ENCODE results near the gene NELFCD. TPM values are rescaled to one million over a fixed set of nuclear protein-coding genes. Genes with fewer than 3 reads are reported as not detected.

NELFCD gene
- total and polyA plus RNA-seq, 10 of the 15 experiments (the other 5 are each of a cell fraction or from before 2014, with no cell fraction given), result 8.9 to 109 (median 82.9) TPM

DNA sequence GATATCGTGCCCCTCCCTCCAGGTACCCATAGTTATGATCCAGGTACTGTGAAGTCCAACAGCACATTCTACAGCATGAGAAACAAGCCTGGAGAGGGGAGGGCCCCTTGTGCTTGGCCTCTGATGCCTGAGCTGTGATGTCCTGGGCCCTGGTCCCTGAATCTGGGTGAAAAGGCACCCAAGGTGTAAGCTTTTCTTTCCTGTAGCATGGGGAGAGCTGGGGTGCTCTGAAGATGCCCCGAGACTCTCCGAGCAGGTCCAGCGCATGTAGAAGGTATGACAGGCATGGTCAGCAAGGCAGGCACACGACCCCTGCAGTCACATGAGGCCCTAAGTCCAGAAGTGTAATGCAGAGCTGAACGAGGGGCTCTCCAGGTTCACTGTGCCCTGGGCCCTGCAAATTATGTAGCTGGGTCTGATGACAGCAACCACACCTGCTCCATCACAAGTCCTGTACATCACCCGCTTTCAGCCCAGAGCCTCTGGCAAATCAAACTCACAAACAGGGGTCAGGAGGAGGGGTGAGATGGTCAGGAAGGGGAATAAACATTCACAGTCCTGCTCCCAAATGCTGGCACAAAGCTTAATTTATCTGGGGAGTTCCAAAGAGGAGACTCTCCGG is 27.8 kb downstream of the NELFCD start:
- no peak overlapping the region for H2AFZ ChIP-seq (ENCODE audit: control insufficient read depth, low read depth, low read length)
- ChIA-PET POLR2A (interaction anchor here (0.8 to 2.2 kb wide), 5 partner anchors 15 to 102 kb away, joined by 3 to 15 read pairs (median 6); partner anchors contain the start of gene ATP5F1E), CTCF (interaction anchor here (0.9 to 1.6 kb wide), 3 partner anchors 9 to 79 kb away, joined by 3 to 5 read pairs (median 4); no protein-coding TSS in a partner anchor), SMC1A (ENCODE audit: uncharacterized antibody, unreplicated experiment) (interaction anchor here (0.6 to 2.2 kb wide), 15 partner anchors 8 to 214 kb away, joined by 3 to 22 read pairs (median 4); partner anchors contain the start of gene ATP5F1E), RAD21 (ENCODE audit: unreplicated experiment) (interaction anchor here (0.7 to 2.6 kb wide), 7 partner anchors 23 to 149 kb away, joined by 3 to 15 read pairs (median 4); partner anchors contain the start of genes ATP5F1E and PRELID3B)
- H3K4me3 ChIP-seq, result no peak overlapping the region
- H3K9me3 ChIP-seq (replicated peaks; ENCODE audit: control insufficient read depth, insufficient read depth, low read length), result no peaks in the 10 kb centered on the region
- TF ChIP-seq FOS (IDR thresholded peaks at IDR 0.05; ENCODE audit: borderline replicate concordance, extremely low read depth, insufficient read length) (no peak), NFIC (IDR thresholded peaks at IDR 0.05; ENCODE audit: low read depth, low read length) (no peak), SUZ12 (IDR thresholded peaks at IDR 0.05; ENCODE audit: unreplicated experiment) (no peak)
- no peak for ATAC-seq
- no peak for DNase-seq (ENCODE audit: low read depth, low spot score)
- H3K27me3 ChIP-seq (replicated peaks in 1 of 2; ENCODE audit: control insufficient read depth in 2 of 2, insufficient read depth in 2 of 2, low read length in 1 of 2), result no peaks in the 10 kb centered on the region
- peaks cover 20% of the 10 kb centered on the region for H3K4me1 ChIP-seq (ENCODE audit: control insufficient read depth, insufficient read depth, low read length)
- peaks cover 36% of the 10 kb centered on the region for H3K79me2 ChIP-seq (ENCODE audit: control insufficient read depth, insufficient read depth, low read length)
- peaks cover 0 to 3% of the 10 kb centered on the region in 2 experiments; a peak in 2 of 4 replicates for H3K36me3 ChIP-seq (ENCODE audit: control insufficient read depth in 2 of 2, insufficient read depth in 2 of 2, low read length in 1 of 2)
- H3K9ac ChIP-seq (ENCODE audit: control insufficient read depth, insufficient read depth, low read length), result no peak overlapping the region
- intact Hi-C loops (cut with micrococcal nuclease; ENCODE audit: unreplicated experiment), result no loop called here
- H3K27ac ChIP-seq (ENCODE audit: control insufficient read depth, insufficient read depth), result peak overlapping the region; percentile 95; the same call in 1 of the 2 replicates
- H4K20me1 ChIP-seq (ENCODE audit: control insufficient read depth, insufficient read depth), result no peaks in the 10 kb centered on the region
- in situ Hi-C loops (cut with MboI), result loop anchor here (10.0 kb wide), 2 partner anchors 554 to 1614 kb away; partner anchors contain the start of gene RBM38
- 86% methylated on average over 8 of the region's 8 CpGs for WGBS (ENCODE audit: insufficient coverage, insufficient replicate concordance, low lambda C conversion rate, missing lambda C conversion rate)
- BruUV-seq (replicated peaks), result no TSS peak
- no peak overlapping the region for H3K4me2 ChIP-seq (ENCODE audit: control insufficient read depth, insufficient read depth)
- FAIRE-seq, result no peak

DNA sequence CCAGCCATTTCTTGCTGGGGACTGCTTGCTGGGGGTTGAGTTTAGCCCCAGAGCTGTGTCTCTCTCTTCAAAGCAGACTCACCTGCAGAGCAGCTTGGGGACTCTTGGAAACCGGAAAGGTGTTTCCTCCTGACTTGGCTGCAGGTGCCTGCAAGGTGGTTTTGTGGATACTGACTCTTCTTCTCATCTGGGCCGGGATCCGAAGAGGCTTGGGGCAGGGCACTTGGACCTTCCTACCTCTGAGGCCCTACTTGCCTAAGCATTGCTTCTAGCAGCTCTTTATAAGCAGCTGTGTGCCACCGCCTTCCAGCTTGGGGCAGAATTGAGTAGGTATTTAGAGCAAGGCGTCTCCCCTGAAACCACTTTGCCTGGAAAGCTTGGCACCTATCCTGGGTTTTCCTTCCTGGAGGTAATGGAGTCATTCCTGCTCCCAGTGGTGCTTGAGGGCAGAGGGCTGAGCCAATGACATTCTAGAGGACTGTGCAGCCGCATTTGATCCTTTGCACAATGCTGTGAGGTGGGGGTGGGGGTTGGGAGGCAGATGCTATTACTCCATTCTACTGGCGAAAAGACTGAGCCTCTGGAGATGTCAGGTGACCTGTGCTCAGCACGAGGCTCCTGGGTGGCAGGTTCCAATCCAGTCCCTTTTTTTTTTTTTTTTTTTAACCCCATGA is 29.4 kb downstream of the NELFCD start:
- Histone ChIP-seq H3K27me3 (replicated peaks in 1 of 2; ENCODE audit: control insufficient read depth in 2 of 2, insufficient read depth in 2 of 2, low read length in 1 of 2) (no peaks in the 10 kb centered on the region), H3K4me2 (ENCODE audit: control insufficient read depth, insufficient read depth) (no peak overlapping the region), H3K79me2 (ENCODE audit: control insufficient read depth, insufficient read depth, low read length) (peaks cover 19% of the 10 kb centered on the region), H2AFZ (ENCODE audit: control insufficient read depth, low read depth, low read length) (no peak overlapping the region), H3K9me3 (replicated peaks; ENCODE audit: control insufficient read depth, insufficient read depth, low read length) (no peaks in the 10 kb centered on the region), H4K20me1 (ENCODE audit: control insufficient read depth, insufficient read depth) (no peaks in the 10 kb centered on the region), H3K4me3 (no peak overlapping the region), H3K27ac (ENCODE audit: control insufficient read depth, insufficient read depth) (no peak overlapping the region), H3K36me3 (ENCODE audit: control insufficient read depth in 2 of 2, insufficient read depth in 2 of 2, low read length in 1 of 2) (peaks cover 0 to 1% of the 10 kb centered on the region in 2 experiments; a peak in 1 of 4 replicates), H3K4me1 (ENCODE audit: control insufficient read depth, insufficient read depth, low read length) (peaks cover 15% of the 10 kb centered on the region), H3K9ac (ENCODE audit: control insufficient read depth, insufficient read depth, low read length) (no peak overlapping the region)
- ChIA-PET CTCF (interaction anchor here (1.0 kb wide), 1 partner anchor 18 kb away, joined by 3 read pairs; no protein-coding TSS in a partner anchor), SMC1A (ENCODE audit: uncharacterized antibody, unreplicated experiment) (interaction anchor here (0.8 kb wide), 1 partner anchor 18 kb away, joined by 3 read pairs; no protein-coding TSS in a partner anchor), RAD21 (ENCODE audit: unreplicated experiment) (no interaction called here), POLR2A (no interaction called here)
- in situ Hi-C loops (cut with MboI) (no loop called here), intact Hi-C loops (cut with micrococcal nuclease; ENCODE audit: unreplicated experiment) (no loop called here)
- DNase-seq (ENCODE audit: low read depth, low spot score) (no peak), FAIRE-seq (no peak), ATAC-seq (no peak)
- BruUV-seq (replicated peaks), result no TSS peak
- 79% methylated on average over 8 of the region's 8 CpGs for WGBS (ENCODE audit: insufficient coverage, insufficient replicate concordance, low lambda C conversion rate, missing lambda C conversion rate)
- no peak for TF ChIP-seq HDAC2 (IDR thresholded peaks at IDR 0.05)
- TF ChIP-seq EED (IDR thresholded peaks at IDR 0.05; ENCODE audit: low read depth), result no peak
- no peak for TF ChIP-seq RFX5 (IDR thresholded peaks at IDR 0.05; ENCODE audit: low read depth, low read length)
- TF ChIP-seq MYC (IDR thresholded peaks at IDR 0.05; ENCODE audit: insufficient read depth, insufficient read length, insufficient replicate concordance, low read length, severe bottlenecking), result no peak
- TF ChIP-seq HCFC1 (IDR thresholded peaks at IDR 0.05; ENCODE audit: low read length), result no peak
- no peak for TF ChIP-seq SMAD5 (IDR thresholded peaks at IDR 0.05; ENCODE audit: low read depth)
- TF ChIP-seq, protein P1, sequence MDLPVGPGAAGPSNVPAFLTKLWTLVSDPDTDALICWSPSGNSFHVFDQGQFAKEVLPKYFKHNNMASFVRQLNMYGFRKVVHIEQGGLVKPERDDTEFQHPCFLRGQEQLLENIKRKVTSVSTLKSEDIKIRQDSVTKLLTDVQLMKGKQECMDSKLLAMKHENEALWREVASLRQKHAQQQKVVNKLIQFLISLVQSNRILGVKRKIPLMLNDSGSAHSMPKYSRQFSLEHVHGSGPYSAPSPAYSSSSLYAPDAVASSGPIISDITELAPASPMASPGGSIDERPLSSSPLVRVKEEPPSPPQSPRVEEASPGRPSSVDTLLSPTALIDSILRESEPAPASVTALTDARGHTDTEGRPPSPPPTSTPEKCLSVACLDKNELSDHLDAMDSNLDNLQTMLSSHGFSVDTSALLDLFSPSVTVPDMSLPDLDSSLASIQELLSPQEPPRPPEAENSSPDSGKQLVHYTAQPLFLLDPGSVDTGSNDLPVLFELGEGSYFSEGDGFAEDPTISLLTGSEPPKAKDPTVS (IDR thresholded peaks at IDR 0.05; ENCODE audit: low read depth, low read length), result no peak
- no peak for TF ChIP-seq ASH2L (IDR thresholded peaks at IDR 0.05; ENCODE audit: borderline replicate concordance, low read depth)
